Measurements from ENCODE around the gene NDE1.

GRCh38 chr16:15771694-15772093, 121.6 kb downstream of the NDE1 start:
- TF ChIP-seq POLR2A (IDR thresholded peaks at IDR 0.05), result no peak
- no peak for TF ChIP-seq CTCF (IDR thresholded peaks at IDR 0.05)
